ENCODE data around the gene TTLL7.

The TTLL7 gene

GRCh38 chr1:83931658-83932253 lies 67.2 kb downstream of the TTLL7 start:
- Histone ChIP-seq H3K36me3 (ENCODE audit: control insufficient read depth, insufficient read depth, low read length) (no peaks in the 10 kb centered on the region), H3K27ac (ENCODE audit: low read depth, low read length) (no peak overlapping the region), H3K4me1 (ENCODE audit: control insufficient read depth, insufficient read depth, low read length) (peaks cover 17% of the 10 kb centered on the region; the same call in 1 of the 2 replicates), H3K9ac (ENCODE audit: low read depth, low read length) (no peak overlapping the region), H3K27me3 (ENCODE audit: control insufficient read depth, insufficient read depth, low read length) (no peaks in the 10 kb centered on the region), H3K9me3 (ENCODE audit: control insufficient read depth, insufficient read depth, low read length) (no peaks in the 10 kb centered on the region), H3K4me3 (ENCODE audit: low read depth, low read length) (no peak overlapping the region)

- Histone ChIP-seq H3K9me3 (ENCODE audit: control insufficient read depth, insufficient read depth, low read length) (no peaks in the 10 kb centered on the region), H3K4me1 (ENCODE audit: control insufficient read depth, insufficient read depth, low read length) (peaks cover 17% of the 10 kb centered on the region; the same call in 1 of the 2 replicates), H3K4me3 (ENCODE audit: low read depth, low read length) (no peak overlapping the region), H3K9ac (ENCODE audit: low read depth, low read length) (no peak overlapping the region), H3K27ac (ENCODE audit: low read depth, low read length) (no peak overlapping the region), H3K36me3 (ENCODE audit: control insufficient read depth, insufficient read depth, low read length) (no peaks in the 10 kb centered on the region), H3K27me3 (ENCODE audit: control insufficient read depth, insufficient read depth, low read length) (no peaks in the 10 kb centered on the region)
Measured at GRCh38 chr1:83929184-83929583, 69.7 kb downstream of the TTLL7 start.

- peaks cover 17% of the 10 kb centered on the region; the same call in 1 of the 2 replicates for H3K4me1 ChIP-seq (ENCODE audit: control insufficient read depth, insufficient read depth, low read length)
- H3K27me3 ChIP-seq (ENCODE audit: control insufficient read depth, insufficient read depth, low read length) = no peaks in the 10 kb centered on the region
- H3K4me3 ChIP-seq (ENCODE audit: low read depth, low read length) = no peak overlapping the region
- H3K36me3 ChIP-seq (ENCODE audit: control insufficient read depth, insufficient read depth, low read length) = no peaks in the 10 kb centered on the region
- H3K9ac ChIP-seq (ENCODE audit: low read depth, low read length) = no peak overlapping the region
- no peaks in the 10 kb centered on the region for H3K9me3 ChIP-seq (ENCODE audit: control insufficient read depth, insufficient read depth, low read length)
- no peak overlapping the region for H3K27ac ChIP-seq (ENCODE audit: low read depth, low read length)
Measured at GRCh38 chr1:83928396-83928795, 70.5 kb downstream of the TTLL7 start.

- no peak overlapping the region for H3K9ac ChIP-seq (ENCODE audit: low read depth, low read length)
- H3K4me1 ChIP-seq (ENCODE audit: control insufficient read depth, insufficient read depth, low read length) = peaks cover 17% of the 10 kb centered on the region; the same call in 1 of the 2 replicates
- no peak overlapping the region for H3K27ac ChIP-seq (ENCODE audit: low read depth, low read length)
- no peaks in the 10 kb centered on the region for H3K36me3 ChIP-seq (ENCODE audit: control insufficient read depth, insufficient read depth, low read length)
- no peak overlapping the region for H3K4me3 ChIP-seq (ENCODE audit: low read depth, low read length)
- H3K9me3 ChIP-seq (ENCODE audit: control insufficient read depth, insufficient read depth, low read length) = no peaks in the 10 kb centered on the region
- no peaks in the 10 kb centered on the region for H3K27me3 ChIP-seq (ENCODE audit: control insufficient read depth, insufficient read depth, low read length)
Measured at GRCh38 chr1:83927701-83928100, 71.2 kb downstream of the TTLL7 start.

- Histone ChIP-seq H3K27me3 (ENCODE audit: control insufficient read depth, insufficient read depth, low read length) (no peaks in the 10 kb centered on the region), H3K4me3 (ENCODE audit: low read depth, low read length) (no peak overlapping the region)
Measured at GRCh38 chr1:83927061-83927460, 71.9 kb downstream of the TTLL7 start.

GRCh38 chr1:83923553-83923952 lies 75.4 kb downstream of the TTLL7 start:
- no peaks in the 10 kb centered on the region for H3K9me3 ChIP-seq (ENCODE audit: control insufficient read depth, insufficient read depth, low read length)
- no peak overlapping the region for H3K4me3 ChIP-seq (ENCODE audit: low read depth, low read length)
- no peak overlapping the region for H3K9ac ChIP-seq (ENCODE audit: low read depth, low read length)

More at GRCh38 chr1:83927061-83927460, 71.9 kb downstream of the TTLL7 start:
- Histone ChIP-seq H3K36me3 (ENCODE audit: control insufficient read depth, insufficient read depth, low read length) (no peaks in the 10 kb centered on the region), H3K4me1 (ENCODE audit: control insufficient read depth, insufficient read depth, low read length) (peaks cover 17% of the 10 kb centered on the region; the same call in 1 of the 2 replicates), H3K9me3 (ENCODE audit: control insufficient read depth, insufficient read depth, low read length) (no peaks in the 10 kb centered on the region), H3K27ac (ENCODE audit: low read depth, low read length) (no peak overlapping the region), H3K9ac (ENCODE audit: low read depth, low read length) (no peak overlapping the region)

GRCh38 chr1:83922431-83922830 lies 76.5 kb downstream of the TTLL7 start:
- Histone ChIP-seq H3K27me3 (ENCODE audit: control insufficient read depth, insufficient read depth, low read length) (no peaks in the 10 kb centered on the region), H3K4me3 (ENCODE audit: low read depth, low read length) (no peak overlapping the region), H3K9ac (ENCODE audit: low read depth, low read length) (no peak overlapping the region), H3K36me3 (ENCODE audit: control insufficient read depth, insufficient read depth, low read length) (no peaks in the 10 kb centered on the region), H3K9me3 (ENCODE audit: control insufficient read depth, insufficient read depth, low read length) (no peaks in the 10 kb centered on the region), H3K27ac (ENCODE audit: low read depth, low read length) (no peak overlapping the region), H3K4me1 (ENCODE audit: control insufficient read depth, insufficient read depth, low read length) (peaks cover 4% of the 10 kb centered on the region; the same call in 1 of the 2 replicates)

More at GRCh38 chr1:83923553-83923952, 75.4 kb downstream of the TTLL7 start:
- H3K27ac ChIP-seq (ENCODE audit: low read depth, low read length) = no peak overlapping the region
- H3K4me1 ChIP-seq (ENCODE audit: control insufficient read depth, insufficient read depth, low read length) = peaks cover 14% of the 10 kb centered on the region; the same call in 1 of the 2 replicates
- H3K27me3 ChIP-seq (ENCODE audit: control insufficient read depth, insufficient read depth, low read length) = no peaks in the 10 kb centered on the region
- no peaks in the 10 kb centered on the region for H3K36me3 ChIP-seq (ENCODE audit: control insufficient read depth, insufficient read depth, low read length)

GRCh38 chr1:83920320-83920719 lies 78.6 kb downstream of the TTLL7 start:
- Histone ChIP-seq H3K9me3 (ENCODE audit: control insufficient read depth, insufficient read depth, low read length) (no peaks in the 10 kb centered on the region), H3K9ac (ENCODE audit: low read depth, low read length) (no peak overlapping the region), H3K4me3 (ENCODE audit: low read depth, low read length) (no peak overlapping the region), H3K27ac (ENCODE audit: low read depth, low read length) (no peak overlapping the region), H3K27me3 (ENCODE audit: control insufficient read depth, insufficient read depth, low read length) (no peaks in the 10 kb centered on the region), H3K36me3 (ENCODE audit: control insufficient read depth, insufficient read depth, low read length) (no peaks in the 10 kb centered on the region), H3K4me1 (ENCODE audit: control insufficient read depth, insufficient read depth, low read length) (no peaks in the 10 kb centered on the region; the same call in 1 of the 2 replicates)

GRCh38 chr1:83919872-83920271 lies 79.1 kb downstream of the TTLL7 start:
- H3K27me3 ChIP-seq (ENCODE audit: control insufficient read depth, insufficient read depth, low read length) = no peaks in the 10 kb centered on the region
- no peak overlapping the region for H3K9ac ChIP-seq (ENCODE audit: low read depth, low read length)
- H3K36me3 ChIP-seq (ENCODE audit: control insufficient read depth, insufficient read depth, low read length) = no peaks in the 10 kb centered on the region
- H3K4me1 ChIP-seq (ENCODE audit: control insufficient read depth, insufficient read depth, low read length) = no peaks in the 10 kb centered on the region; the same call in 1 of the 2 replicates
- no peaks in the 10 kb centered on the region for H3K9me3 ChIP-seq (ENCODE audit: control insufficient read depth, insufficient read depth, low read length)
- no peak overlapping the region for H3K27ac ChIP-seq (ENCODE audit: low read depth, low read length)
- H3K4me3 ChIP-seq (ENCODE audit: low read depth, low read length) = no peak overlapping the region

- Histone ChIP-seq H3K9ac (ENCODE audit: low read depth, low read length) (no peak overlapping the region), H3K27ac (ENCODE audit: low read depth, low read length) (no peak overlapping the region), H3K4me1 (ENCODE audit: control insufficient read depth, insufficient read depth, low read length) (no peaks in the 10 kb centered on the region; the same call in 1 of the 2 replicates), H3K36me3 (ENCODE audit: control insufficient read depth, insufficient read depth, low read length) (no peaks in the 10 kb centered on the region), H3K27me3 (ENCODE audit: control insufficient read depth, insufficient read depth, low read length) (no peaks in the 10 kb centered on the region), H3K4me3 (ENCODE audit: low read depth, low read length) (no peak overlapping the region), H3K9me3 (ENCODE audit: control insufficient read depth, insufficient read depth, low read length) (no peaks in the 10 kb centered on the region)
Measured at GRCh38 chr1:83918688-83919285, 80.1 kb downstream of the TTLL7 start.

- H3K9me3 ChIP-seq (ENCODE audit: control insufficient read depth, insufficient read depth, low read length) = no peaks in the 10 kb centered on the region
Measured at GRCh38 chr1:83917959-83918358, 81.0 kb downstream of the TTLL7 start.

More at GRCh38 chr1:83917959-83918358, 81.0 kb downstream of the TTLL7 start:
- H3K9ac ChIP-seq (ENCODE audit: low read depth, low read length) = no peak overlapping the region
- H3K4me3 ChIP-seq (ENCODE audit: low read depth, low read length) = no peak overlapping the region
- no peaks in the 10 kb centered on the region for H3K27me3 ChIP-seq (ENCODE audit: control insufficient read depth, insufficient read depth, low read length)
- H3K4me1 ChIP-seq (ENCODE audit: control insufficient read depth, insufficient read depth, low read length) = no peaks in the 10 kb centered on the region
- H3K27ac ChIP-seq (ENCODE audit: low read depth, low read length) = no peak overlapping the region
- no peaks in the 10 kb centered on the region for H3K36me3 ChIP-seq (ENCODE audit: control insufficient read depth, insufficient read depth, low read length)

All from HUES48 (cell line).